GM19239 (cell line): ENCODE data around the gene PDCD4.
A peak's percentile ranks its signal among the peaks of the same experiment; 100 is the strongest.
"Not testable (repeated sequence)": the region's sequence is repeated elsewhere in the genome, so short reads cannot be mapped to it uniquely, and the experiment has no call there.

Experiments used
- DNase-seq: peaks from one replicate; pipeline ENCODE4 v3.0.0; 2011; ENCODE audit warnings: low spot score; ENCODE audit not compliant: insufficient read length
- FAIRE-seq: peaks from 2 replicates; lab custom pipeline; 2011; peaks lifted over from hg19 to GRCh38; lab: Jason Lieb, UNC

The PDCD4 gene

GRCh38 chr10:110859973-110860376 is 11.8 kb upstream of the PDCD4 start:
- no peak for DNase-seq
- FAIRE-seq: peak; percentile 83

GRCh38 chr10:110860576-110861241 is 11.0 kb upstream of the PDCD4 start:
- FAIRE-seq (peak; percentile 97), DNase-seq (no peak)

- FAIRE-seq: no peak
- DNase-seq: no peak
Observed at GRCh38 chr10:110861476-110861875, 10.3 kb upstream of the PDCD4 start.

GRCh38 chr10:110861930-110862649 is 9.6 kb upstream of the PDCD4 start:
- no peak for DNase-seq
- no peak for FAIRE-seq

GRCh38 chr10:110862961-110863360 is 8.8 kb upstream of the PDCD4 start:
- FAIRE-seq: peak; percentile 37
- no peak for DNase-seq

- FAIRE-seq (no peak), DNase-seq (no peak)
Observed at GRCh38 chr10:110863361-110863760, 8.4 kb upstream of the PDCD4 start.

- DNase-seq (no peak), FAIRE-seq (no peak)
Observed at GRCh38 chr10:110863956-110864355, 7.8 kb upstream of the PDCD4 start.

- no peak for DNase-seq
- FAIRE-seq: peak; percentile 99
Observed at GRCh38 chr10:110864662-110865140, 7.0 kb upstream of the PDCD4 start.

- DNase-seq: no peak
- peak; percentile 80 for FAIRE-seq
Observed at GRCh38 chr10:110865186-110865808, 6.4 kb upstream of the PDCD4 start.

GRCh38 chr10:110865809-110866482 is 5.8 kb upstream of the PDCD4 start:
- peak; percentile 90 for FAIRE-seq
- no peak for DNase-seq

GRCh38 chr10:110867011-110867806 is 4.5 kb upstream of the PDCD4 start:
- DNase-seq: not testable (repeated sequence)
- peak; percentile 96 for FAIRE-seq

GRCh38 chr10:110867807-110868465 is 3.8 kb upstream of the PDCD4 start:
- peak; percentile 23 for FAIRE-seq
- DNase-seq: no peak

- peak; percentile 93 for FAIRE-seq
Observed at GRCh38 chr10:110868981-110869380, 2.7 kb upstream of the PDCD4 start.

GRCh38 chr10:110870823-110871297 is 868 bp upstream of the PDCD4 start:
- DNase-seq (no peak), FAIRE-seq (no peak)

More at GRCh38 chr10:110868981-110869380, 2.7 kb upstream of the PDCD4 start:
- no peak for DNase-seq

- DNase-seq: no peak
- FAIRE-seq: peak; percentile 87
Observed at GRCh38 chr10:110872145-110872983, 636 bp downstream of the PDCD4 start.

- no peak for DNase-seq
- no peak for FAIRE-seq
Observed at GRCh38 chr10:110872984-110873923, 1.5 kb downstream of the PDCD4 start.

- FAIRE-seq (peak; percentile 88), DNase-seq (no peak)
Observed at GRCh38 chr10:110873951-110874350, 2.2 kb downstream of the PDCD4 start.
